NCI-H146 (cell line): ENCODE results near the gene PRM3.

ENCODE experiments used
- DNase-seq: peaks from one replicate; lab custom pipeline; 2025; lab: John Stamatoyannopoulos, UW

Gene PRM3

GRCh38 chr16:11272921-11273720, at the start of gene PRM3:
Gene PRM3, minus strand, starts transcription at chr16:11273629. Its CDS starts 34 bp downstream, at chr16:11273595.
- DNase-seq = no peak

GRCh38 chr16:11322823-11323222, 49.4 kb upstream of the PRM3 start:
- DNase-seq = no peak

DNA sequence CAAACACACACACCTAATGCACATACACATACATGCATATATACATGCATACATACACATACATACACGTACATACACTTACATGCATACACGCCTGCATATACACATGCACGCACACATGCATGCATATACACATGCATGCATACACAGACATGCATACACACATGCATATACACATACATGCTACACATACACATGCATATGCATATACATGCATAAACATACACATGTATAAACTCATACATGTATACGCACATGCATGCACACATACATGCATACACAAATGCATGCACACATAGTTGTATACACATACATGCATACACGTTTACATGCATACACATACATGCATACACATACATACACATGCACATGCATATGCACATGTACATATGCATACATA, 48.2 kb upstream of the PRM3 start:
- no peak for DNase-seq

DNA sequence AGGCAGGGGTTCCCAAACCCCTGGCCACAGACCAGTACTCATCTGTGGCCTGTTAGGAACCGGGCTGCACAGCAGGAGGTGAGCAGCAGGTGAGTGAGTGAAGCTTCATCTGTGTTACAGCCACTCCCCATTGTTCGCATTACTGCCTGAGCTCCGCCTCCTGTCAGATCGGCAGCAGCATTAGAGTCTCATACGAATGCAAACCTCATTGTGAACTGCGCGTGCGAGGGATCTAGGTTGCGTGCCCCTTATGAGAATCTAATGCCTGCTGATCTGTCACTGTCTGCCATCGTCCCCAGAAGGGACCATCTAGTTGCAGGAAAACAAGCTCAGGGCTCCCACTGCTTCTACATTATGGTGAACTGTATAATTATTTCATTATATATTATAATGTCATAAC, 46.7 kb upstream of the PRM3 start:
- peak; percentile 69 for DNase-seq

DNA sequence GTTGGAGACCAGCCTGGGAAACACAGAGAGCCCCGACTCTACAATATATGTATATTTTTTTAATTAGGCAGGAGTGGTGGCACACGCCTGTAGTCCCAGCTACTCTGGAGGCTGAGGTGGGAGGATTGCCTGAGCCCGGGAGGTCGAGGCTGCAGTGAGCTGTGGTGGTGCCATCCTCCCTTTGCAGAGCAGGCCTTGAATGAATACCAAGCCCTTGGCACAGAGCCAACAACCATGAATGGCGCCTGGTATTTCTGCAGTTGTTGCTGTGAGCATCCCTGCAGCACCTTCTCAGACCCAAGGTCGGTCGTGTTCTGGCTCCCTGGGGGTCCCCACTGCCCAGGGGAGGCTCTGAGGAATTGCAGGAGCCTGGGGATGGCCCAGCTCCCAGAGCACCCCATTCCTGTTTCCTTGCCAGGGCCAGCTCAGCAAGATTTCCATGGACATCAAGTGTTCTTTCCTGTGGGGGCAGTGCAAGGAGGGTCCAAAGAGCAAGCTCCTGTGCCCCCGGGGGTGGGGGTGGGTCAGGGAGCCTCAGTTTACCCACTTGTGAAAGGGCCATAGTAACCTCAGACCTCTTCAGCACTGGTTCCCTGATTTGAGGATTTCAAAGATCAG, 46.2 kb upstream of the PRM3 start:
- DNase-seq = peak; percentile 60

DNA sequence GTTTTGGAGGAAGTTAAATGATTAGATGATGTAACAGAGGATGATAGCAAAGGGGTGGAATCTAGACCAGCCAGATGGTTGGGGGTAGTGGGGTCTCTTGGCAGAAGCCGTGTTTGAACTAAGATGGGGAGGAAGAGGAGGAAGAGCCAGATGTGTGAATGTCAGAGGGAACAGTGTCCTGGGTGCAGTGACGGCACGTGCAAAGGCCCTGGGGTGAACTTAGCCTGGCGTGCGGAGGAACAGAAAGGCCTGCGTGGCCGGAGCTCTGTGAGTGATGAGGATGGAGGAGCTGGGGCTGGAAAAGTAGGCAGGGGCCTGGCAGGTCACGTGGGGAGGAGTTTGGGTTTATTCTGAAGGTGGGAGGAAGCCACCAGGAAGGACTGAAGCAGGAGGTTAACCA, 45.4 kb upstream of the PRM3 start:
- DNase-seq = no peak

GRCh38 chr16:11316331-11317015, 43.0 kb upstream of the PRM3 start:
- no peak for DNase-seq

DNA sequence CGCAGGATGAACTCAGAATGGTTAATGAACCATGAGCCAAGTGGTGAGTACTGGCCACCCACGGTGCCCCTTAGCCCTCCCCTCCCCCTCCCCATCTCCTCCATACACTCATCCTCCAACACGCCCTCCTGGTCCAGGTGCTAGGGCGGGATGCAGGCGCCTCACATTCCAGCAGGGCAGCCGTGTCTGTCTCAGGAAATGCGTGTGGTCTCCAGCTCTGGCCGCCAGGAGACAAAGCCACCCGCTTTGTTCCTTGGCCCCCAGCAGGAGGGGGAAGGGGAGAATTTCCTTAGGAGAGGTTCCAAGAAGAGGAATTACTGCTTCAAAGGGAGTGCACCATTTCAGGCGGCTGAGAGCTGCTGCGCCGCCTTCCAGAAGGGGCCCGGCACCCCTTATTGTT, 42.1 kb upstream of the PRM3 start:
- DNase-seq = no peak

GRCh38 chr16:11314309-11314894, 41.0 kb upstream of the PRM3 start:
- no peak for DNase-seq

DNA sequence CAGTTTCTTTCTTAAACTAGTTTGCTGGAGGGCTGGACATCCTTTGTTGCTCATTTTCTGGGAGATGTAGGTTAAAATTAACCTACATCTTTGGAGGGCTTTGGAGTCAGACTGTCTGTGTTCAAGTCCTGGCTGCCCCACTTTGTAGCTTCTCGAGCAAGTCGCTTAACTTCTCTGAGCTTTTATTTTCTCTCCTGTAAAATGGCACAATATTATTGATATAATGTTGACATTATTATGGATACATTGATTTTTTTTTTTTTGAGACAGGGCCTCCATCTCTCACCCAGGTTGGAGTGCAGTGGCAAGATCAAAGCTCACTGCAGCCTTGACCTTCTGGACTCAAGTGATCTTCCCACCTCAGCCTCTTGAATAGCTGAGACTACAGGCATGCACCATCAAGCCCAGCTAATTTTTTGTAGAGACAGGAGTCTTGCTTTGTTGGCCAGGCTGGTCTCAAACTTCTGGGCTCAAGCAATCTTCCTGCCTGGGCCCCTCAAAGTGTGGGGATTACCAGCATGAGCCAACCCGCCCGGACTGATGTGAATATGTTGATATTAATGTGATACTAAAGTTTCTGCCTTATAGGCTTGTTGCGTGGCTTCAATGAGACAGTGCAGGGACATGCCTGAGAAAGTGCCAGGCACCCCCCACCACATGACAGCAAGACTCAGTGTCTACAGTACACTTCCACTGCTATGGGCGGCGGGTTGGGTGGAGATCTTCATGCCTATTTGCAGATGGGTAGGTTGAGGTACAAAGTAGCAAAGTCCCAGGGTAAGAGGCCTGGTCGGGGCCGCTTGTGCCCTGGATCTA, 40.3 kb upstream of the PRM3 start:
- DNase-seq = no peak

DNA sequence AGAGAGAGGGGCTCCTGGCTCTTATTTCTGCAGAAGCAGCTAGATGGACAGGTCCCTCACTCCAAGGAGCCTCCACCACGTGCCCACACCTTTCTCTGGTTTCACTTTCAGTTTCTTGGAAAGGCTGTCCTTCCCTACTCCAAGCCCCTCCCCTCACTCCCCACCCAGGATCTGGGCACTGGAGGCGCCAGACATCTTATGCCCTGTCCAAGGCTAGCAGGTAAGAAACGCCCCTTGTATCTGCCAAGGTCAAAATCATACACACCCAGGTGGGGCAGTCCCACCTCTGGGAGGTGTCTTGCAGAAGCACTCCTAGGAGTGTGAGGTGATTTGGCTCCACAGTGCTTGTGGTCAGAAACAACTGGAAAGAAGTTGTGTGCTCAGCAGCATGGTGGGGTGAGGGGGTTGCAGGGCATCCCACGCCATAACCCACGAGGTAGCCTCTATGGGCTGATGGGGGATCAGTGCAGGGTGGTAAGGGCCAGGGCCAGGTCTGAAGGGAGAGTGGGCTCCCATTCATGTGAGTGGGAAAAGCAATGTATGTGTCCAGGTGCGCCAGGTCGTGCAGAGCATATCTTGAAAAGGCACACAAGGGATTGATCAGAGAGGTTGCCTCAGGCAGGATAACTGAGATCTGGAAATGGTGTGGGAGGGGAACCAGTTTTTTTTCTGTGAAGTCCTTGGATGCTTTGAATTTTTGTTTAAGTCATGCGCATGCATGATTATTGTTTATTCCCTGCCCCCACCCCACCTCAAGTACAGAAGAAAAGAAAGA, 39.5 kb upstream of the PRM3 start:
- peak; percentile 17 for DNase-seq

DNA sequence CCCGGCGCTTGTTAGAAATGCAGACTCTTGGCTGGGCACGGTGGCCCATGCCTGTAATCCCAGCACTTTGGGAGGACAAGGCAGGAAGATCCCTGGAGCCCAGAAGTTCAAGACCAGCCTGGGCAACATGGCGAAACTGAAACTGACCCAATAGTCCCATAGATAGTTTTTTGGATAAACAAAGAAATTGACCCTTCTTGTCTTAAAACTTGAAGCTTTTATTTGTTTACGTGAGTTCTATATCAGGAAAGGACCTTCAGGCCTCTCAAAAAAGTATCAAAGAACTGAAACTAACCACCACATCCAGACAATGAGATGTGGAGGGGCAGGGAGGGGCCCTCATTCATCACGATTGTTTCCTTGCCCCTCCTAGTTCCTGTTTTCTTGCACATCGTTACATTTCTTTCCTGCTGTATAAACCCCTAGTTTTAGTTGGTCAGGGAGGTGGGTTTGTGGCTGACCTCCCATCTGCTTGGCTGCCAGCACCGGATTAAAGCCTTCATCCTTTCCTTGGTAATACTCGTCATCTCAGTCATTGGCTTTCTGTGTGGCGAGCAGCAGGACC, 37.6 kb upstream of the PRM3 start:
- no peak for DNase-seq

DNA sequence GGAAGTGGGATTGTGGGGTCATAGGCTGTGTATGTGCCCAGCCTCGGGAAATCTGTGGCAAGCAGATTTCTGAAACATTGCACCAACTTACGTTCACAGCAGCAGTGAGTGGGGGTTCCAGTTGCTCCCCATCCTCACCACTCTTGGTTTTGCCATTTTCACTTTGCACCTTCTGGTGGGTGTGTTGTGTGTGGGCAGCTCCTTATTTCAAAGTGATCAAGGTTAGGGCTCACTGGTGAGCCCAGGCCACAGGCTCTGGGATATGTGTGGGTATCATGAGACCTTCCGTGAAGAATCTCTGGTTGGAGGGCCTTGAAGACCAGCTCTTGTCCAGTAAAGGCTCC, 37.2 kb upstream of the PRM3 start:
- DNase-seq = no peak

GRCh38 chr16:11309895-11310633, 36.6 kb upstream of the PRM3 start:
- DNase-seq = no peak

GRCh38 chr16:11308493-11309283, 35.3 kb upstream of the PRM3 start:
- DNase-seq = no peak

GRCh38 chr16:11307639-11308492, 34.4 kb upstream of the PRM3 start:
- no peak for DNase-seq

DNA sequence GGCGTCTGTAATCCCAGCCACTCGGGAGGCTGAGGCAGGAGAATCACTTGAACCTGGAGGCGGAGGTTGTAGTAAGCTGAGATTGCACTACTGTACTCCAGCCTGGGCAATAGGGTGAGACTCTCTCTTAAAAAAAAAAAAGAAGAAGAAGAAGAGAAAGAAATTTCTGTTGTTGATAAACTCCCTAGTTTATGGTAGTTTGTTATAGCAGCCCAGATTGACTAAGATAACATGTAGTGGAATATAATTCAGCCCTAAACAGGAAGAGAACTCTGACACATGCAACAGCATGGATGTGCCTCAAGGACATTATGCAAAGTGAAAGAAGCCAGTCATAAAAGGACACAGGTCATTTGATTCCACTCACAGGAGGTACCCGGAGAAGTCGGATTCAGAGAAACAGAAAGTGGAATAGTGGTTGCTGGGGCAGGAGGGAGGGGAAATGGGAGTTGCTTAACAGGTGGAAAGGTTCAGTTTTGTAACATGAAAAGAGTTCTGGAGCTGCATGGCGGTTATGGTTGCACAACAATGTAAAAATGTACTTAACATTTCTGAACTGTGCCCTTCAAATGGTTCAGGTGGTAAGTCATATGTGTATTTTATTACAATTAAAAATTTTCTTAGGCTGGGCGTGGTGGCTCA, 33.7 kb upstream of the PRM3 start:
- no peak for DNase-seq

DNA sequence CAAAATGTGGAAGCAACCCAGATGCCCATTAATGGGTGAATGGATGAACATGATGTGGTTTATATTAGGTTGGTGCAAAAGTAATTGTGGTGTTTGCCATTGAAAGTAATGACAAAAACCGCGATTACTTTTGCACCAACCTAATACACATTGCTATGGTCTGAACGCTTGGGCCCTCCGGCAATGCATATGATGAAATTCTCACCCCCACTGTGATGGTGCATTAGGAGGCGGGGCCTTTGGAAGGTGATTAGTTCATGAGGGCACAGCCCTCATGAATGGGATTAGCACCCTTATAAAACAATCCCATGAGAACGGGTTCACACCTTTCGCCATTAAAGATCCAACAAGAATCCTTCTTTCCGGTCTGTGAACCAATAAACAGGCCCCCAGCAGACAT, 33.0 kb upstream of the PRM3 start:
- no peak for DNase-seq
